NCI-H526 treated with DMSO at 0.1 percent for 48 hours (cell line): ENCODE results near the gene CSTPP1.
A peak's percentile ranks its signal among the peaks of the same experiment; 100 is the strongest.

Experiments
- DNase-seq: peaks from one replicate; lab custom pipeline; 2025; lab: John Stamatoyannopoulos, UW

Gene CSTPP1, protein sequence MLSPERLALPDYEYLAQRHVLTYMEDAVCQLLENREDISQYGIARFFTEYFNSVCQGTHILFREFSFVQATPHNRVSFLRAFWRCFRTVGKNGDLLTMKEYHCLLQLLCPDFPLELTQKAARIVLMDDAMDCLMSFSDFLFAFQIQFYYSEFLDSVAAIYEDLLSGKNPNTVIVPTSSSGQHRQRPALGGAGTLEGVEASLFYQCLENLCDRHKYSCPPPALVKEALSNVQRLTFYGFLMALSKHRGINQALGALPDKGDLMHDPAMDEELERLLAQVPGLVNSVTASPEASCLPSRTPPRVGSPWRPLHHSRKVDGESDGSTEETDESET

DNA sequence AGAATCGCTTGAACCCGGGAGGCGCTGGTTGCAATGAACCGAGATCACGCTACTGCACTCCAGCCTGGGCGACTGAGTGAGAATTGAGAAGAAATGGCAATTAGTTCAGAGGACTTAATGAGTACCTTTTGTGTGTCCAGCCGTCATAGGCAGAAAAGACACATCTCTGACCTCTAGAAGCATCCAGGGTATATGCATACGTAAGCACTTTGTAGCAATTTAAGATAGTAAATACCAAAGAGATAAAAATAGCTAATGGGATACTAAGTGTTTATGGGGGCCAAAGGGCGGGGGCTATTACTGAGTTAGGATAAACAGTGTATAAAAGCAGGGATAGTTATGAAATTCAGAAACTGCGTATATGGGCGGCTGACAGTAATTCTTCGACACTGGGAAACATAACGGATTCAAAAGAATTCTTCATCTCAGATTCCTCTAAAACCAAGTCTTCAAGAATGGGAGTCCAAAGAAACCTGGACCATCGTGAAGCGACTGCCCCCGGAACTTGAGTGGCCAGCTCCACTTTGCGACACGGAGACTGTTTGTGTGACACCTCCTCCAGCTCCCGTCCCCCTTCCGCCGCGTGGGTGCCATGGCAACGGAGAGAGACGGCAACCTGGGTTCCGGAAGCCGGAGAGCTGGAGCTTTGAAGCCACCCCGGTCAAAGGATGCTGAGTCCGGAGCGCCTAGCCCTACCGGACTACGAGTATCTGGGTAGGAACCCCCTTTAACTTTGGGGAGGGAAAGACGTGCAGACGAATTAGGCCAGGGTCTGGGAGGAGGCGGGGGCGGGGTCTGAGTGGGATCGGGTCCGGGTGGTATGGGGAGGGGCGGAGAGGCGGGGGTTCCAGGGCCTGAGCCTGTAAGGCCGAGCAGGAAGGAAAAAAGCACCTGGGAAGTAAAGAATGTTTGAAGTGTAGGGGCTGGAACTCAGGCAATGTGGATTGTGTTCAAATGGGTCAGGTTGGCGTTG is at the start of gene CSTPP1:
CSTPP1 (plus strand) TSS at position 624 of the 973 bp plus-strand sequence; CDS start at position 669, 45 bp downstream.
- DNase-seq, result peak; percentile 81

DNA sequence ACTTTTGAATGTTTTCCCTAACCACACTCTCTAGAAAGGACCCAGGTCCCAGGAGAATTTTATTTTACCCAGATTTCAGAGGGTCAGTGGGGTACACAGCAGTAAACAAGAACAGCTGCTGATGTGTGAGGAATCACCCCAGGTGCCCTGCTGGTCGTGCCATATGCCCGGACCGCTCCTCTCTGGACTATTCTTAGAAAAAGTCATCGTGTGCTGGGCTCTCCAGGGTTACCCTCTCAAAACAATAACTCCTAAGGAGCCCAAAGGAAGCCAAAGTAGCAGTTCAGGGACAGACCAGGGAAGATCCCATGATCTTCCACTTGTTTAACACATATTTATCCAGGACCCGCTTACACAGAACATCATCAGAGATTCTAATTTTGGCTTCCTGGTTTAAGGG is 47.9 kb upstream of the CSTPP1 start:
- no peak for DNase-seq

DNA sequence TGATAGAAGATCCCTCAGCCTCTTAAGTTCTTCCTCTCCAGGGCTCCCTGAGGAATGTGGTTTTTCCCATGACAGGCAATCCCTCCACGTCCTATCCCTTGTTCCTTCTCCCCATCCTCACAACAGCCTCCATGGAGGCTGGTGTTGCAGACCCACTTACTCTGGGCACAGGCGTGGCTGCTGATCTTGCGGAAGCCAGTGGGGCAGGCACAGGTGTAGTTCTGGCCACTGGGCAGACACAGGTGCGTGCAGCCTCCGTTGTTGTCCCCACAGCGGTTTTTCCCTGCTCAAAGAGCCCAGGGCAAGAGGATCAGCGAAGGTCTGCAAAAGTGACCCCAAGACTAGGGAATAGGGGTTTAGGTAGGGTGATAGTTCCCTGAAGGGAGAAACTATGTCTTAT is 47.3 kb upstream of the CSTPP1 start:
- DNase-seq, result no peak

DNA sequence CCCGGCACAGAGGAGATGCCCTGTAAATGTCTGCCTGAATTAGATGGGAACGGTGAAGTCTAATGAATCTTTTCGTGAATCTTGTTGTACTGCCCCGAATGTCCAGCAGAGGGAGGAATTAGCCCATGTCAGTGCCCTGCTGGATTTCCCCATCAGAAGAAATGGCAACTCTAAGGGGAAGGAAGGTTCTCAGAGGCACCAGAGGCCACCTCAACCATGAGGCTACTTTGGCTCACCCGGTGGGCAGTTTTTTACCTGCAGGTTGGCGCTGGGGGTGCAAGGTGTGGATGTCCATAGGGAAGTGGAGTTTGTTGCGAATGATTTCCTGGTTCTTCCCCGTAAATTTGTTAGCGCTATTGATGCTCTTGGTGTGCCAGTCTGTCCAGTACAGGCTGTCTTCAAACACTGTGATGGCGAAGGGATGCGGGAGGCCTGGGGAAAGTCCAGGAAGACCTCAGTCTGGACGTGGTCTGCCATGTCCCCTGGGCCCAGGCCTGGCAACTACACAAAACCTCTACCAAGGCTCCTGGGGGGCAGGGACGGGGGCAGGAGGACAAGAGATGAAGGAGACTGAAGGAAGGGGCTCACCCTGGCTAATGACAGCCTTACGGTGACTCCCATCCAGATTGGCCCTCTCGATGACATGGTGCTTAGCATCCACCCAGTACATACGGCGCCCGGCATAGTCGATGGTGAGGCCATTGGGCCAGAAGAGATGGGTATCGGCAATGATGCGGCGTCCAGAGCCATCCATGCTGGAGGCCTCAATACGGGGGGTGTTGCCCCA is 46.7 kb upstream of the CSTPP1 start:
- DNase-seq, result peak; percentile 59

DNA sequence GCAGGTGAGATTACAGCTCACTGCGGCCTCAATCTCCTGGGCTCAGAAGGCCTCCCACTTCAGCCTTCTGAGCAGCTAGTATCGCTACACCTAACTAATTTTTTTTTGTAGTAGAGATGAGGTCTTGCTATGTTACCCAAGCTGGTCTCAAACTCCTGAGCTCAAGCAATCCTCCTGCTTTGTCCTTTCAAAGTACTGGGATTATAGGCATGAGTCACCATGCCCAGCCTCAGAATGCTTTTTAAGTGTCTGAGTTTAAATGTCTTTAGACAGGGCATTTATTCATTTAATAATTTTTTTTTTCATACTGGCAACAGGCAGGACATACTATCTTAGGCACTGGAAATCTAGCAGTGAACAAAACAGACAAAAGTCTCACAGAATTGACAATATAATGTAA is 45.9 kb upstream of the CSTPP1 start:
- DNase-seq, result no peak

DNA sequence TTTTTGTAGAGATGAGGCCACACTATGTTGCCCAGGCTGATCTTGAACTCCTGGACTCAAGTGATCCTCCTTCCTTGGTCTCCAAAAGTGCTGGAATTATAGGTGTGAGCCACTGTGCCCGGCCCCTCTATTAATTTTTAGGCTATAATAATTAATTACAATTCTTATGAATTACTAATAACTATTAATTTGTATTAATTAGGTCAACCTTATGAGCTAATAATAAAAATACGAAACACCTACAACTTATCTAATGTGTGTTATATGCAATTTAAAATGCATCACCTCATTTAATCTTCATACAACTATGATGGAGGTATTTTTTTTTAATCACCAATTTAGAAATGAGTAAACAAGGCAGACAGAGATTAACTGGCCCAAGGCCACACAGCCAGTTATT is 44.5 kb upstream of the CSTPP1 start:
- DNase-seq, result no peak

DNA sequence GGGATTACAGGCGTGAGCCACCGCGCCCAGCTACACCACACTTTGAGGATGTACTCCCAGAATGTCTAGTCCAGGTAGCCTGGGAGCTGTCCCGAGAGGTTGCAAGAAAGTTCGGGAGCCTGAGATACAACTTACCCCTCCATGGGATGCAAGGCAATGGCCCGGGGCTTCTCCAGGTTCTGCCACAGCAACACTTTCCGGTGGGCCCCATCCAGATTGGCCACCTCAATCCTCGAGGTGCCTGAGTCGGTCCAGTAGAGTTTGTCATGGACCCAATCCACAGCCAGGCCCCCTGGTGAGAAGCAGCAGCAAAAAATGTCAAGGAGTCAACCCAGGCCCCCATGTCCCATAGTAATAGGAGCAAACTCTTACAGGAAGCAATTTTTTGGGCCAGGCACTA is 43.7 kb upstream of the CSTPP1 start:
- no peak for DNase-seq

DNA sequence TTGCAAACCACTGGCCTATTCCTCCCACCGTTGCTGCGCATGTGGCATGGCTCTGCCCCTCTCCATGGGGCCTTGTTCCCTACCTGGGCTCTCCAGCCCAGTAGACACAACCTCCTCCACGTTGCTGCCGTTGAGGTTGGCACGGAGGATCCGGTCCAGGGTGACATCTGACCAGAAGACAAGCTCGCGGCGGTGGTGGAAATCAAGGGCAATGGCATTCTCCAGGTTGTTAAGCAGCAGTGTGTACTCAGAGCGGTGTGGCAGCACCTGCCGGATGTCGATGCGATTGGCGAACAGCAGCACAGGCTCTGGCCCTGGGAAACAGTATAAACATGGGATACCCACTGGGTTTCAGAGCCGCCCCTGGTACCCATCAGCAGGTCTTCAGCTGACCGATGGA is 42.1 kb upstream of the CSTPP1 start:
- DNase-seq, result no peak

DNA sequence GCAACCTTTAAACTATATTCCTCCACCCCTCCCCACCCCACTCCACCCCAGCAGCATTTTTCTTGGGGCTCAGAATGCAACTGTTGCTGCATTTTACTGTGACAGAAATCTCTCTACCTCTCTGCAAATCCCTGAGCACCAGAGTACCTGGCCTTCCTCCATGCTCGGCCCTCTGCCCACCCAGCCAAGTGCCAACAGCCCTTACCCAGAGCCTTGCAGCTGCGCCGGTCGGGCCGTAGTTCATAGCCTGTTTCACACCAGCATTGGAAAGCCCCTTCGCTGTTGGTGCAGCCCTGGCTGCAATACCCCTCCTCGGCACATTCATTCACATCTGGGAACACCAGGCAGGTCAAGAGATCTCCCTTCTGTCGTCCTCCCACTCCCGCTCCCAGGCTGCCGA is 41.6 kb upstream of the CSTPP1 start:
- no peak for DNase-seq

DNA sequence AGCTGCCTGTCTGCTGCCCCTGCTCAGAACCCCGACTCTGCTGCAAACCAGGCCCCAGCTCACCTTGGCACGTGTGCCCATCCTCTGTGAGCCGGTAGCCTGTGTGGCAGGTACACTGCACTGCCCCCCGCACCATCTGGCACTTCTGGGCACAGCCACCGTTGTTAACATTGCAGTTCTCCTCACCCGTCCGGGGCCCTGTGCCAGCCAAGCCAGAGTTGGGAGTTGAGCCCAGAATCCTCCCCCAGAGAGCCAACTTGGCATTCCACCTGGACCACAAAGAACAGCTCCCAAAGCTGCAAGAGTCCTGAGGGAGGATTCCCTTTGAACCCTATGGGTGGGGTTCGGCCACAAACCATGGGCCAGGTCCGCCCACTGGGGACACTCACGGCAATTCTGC is 40.7 kb upstream of the CSTPP1 start:
- no peak for DNase-seq

DNA sequence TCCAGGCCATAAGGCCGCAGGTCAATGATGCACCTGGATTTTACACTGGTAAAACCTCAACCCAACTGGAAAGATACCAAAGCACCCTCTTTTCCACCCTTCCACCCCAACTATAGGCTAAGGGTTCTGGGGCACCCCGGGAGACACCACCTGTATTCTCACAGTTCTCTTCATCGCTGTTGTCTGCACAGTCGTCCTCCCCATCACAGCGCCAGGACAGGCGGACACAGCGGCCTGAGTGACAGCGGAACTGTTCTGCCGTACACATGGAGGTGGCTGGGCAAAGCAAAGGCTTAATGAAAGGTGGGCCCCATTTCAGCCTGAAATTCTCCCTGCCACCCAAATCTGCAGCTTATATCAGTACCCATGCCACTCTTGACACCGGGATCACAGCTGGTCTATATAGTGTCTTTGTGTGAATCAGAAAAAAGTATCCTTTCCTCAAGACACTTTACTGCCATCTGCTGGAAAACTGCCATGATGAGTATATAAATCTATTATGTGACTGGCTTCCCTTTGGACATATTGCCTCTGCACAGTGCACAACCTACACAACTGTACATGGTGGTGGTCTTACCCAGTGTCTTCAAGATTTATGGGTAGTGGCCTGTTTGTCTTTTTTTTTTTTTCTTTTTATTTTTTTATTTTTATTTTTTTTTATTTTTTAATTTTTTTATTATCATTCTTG is 39.7 kb upstream of the CSTPP1 start:
- DNase-seq, result peak; percentile 41

DNA sequence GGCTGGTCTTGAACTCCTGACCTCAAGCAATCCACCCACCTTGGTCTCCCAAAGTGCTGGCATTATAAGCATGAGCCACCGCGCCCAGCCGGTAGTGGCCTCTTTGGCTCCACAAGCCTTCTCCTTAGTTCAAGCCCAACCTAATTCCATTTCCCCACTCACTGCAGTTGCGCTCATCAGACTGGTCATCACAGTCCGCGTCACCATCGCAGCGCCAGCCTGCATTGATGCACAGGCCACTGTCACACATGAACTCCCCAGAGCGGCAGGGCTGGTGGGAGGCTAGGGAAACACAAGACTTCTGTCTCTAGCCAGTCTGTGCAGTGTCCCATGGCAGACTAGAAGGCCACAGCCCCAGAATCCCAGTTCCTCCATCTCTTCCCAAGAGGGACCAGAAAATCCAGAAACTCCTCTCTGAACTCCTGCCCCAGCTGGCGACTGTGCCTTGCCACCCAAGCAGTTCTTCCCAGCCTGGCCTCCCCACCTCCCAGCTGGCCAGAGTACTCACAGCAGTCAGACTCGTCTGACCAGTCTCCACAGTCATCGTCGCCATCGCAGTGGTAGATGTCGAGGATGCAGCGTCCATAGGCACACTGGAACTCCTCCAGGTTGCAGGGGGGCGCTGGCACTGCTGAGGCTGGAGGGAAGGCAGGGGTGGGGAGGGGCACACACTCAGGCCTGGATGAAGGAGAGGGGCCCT is 38.0 kb upstream of the CSTPP1 start:
- DNase-seq, result no peak

DNA sequence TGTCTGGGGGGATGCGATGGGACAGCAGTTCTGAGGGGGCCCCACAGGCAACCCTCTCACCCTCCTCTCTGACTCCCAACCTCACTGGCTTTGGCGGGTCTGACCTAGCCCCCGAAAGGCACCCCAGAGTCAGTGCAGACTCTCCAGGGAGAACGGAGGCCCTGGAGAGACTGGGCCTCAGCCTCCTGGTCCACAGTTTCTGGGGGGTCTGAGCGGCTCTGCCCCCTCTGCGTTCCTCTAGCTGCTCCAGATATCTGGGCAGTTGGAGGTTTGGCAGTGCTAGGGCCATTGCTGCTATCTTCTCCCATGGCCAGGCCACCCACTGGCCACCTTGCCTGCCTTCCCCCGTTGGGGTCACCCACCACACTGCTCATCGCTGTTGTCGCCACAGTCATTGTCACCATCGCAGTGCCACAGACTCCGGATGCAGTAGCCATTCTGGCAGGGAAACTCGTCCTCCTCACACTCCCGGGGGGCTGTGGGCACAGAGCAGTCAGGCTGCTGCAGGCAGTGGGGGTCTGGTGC is 37.0 kb upstream of the CSTPP1 start:
- no peak for DNase-seq

DNA sequence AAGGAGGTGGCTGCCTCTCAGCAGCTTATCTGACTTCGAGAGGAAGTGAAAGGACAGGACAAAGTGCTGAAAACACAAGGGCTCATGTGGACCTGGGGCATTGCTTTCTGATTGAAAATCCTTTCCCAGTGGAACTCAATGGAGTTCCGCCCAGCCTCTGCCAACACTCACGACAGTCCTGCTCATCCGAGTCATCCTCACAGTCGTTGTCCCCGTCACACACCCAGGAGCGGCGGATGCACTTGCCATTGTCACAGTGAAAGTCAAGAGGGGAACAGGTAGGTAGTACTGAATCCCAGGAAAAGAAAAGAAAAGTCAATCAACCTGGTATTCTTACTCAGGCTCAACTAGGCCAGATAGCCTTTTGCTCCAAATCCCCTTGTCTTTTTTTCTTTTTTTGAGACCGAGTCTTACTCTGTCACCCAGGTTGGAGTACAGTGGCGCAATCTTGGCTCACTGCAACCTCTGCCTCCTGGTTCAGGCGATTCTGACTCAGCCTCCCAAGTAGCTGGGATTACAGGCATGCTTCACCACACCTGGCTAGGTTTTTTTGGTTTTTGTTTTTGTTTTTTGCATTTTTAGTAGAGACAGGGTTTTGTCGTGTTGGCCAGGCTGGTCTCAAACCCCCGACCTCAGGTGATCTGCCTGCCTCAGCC is 36.3 kb upstream of the CSTPP1 start:
- no peak for DNase-seq

DNA sequence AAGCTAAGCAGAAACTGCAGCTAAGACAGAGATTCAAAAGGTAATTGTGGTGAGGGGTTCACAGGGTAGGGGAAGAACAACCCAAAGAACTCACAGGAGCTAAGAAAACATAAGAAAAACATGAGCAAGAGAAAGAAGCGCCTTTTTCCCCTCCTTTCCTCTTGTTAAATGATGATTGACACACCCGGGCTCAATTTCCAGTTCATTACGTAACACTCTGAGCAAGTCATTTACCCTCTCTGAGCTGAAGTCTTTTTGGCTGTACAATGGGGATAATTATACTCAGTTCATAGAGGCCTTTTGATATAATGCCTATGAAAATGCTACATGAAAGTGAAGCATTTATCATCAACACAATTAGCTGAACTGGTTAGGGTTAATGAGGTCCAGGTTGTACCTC is 35.4 kb upstream of the CSTPP1 start:
- no peak for DNase-seq

DNA sequence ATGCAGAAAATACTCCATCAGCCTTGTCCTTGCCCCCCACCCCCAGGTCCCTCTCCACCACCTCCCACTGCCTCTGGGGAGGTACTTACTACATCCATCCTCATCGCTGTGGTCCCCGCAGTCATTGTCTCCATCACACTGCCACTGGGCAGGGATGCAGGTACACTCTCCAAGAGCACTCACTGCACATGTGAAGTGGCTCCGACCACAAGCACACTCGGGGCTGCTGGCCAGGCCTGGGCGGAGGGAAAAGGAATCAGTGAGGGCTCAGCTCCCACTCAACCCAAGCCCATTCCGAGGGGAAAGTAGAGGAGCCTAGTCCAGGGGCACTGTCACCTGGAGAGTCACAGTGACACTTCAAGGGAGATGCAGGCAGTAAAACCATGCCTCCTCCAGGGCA is 33.9 kb upstream of the CSTPP1 start:
- no peak for DNase-seq

DNA sequence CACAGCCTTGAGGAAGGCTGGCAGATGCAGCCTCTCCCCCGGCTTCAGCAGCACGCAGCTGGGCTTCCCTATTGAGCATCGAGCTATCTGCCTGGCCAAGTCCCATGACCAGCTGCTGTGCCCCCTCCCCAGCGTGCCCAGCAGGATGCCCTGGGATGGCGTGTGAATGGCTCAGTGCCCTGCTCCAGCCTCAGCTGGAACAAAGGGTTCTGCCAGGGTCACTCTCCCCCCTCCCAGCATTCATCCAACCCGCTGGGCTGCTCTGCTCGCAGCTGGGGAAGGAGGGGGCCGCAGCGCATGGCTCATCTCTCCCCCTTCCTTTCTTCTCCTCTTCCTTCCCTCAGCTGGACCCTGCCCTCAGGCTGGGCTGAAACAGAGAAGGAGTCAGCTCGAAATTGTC is 32.7 kb upstream of the CSTPP1 start:
- no peak for DNase-seq

DNA sequence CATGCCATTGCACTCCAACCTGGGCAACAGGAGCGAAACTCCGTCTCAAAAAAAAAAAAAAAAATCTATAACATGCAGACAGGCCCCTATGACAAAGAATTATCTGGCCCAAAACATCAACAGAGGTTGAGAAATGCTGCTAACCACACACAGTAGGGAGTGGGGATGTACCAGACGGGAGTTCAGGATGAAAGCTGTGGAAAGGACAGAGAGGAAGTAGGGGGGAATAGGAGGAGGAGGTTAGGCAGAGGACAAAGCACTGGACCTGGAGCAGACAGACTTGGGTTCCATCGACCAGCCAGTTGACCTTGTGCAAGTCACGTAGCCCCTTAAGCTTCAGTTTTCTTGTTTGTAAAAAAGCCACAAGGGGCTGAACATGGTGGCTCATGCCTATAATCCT is 30.8 kb upstream of the CSTPP1 start:
- DNase-seq, result no peak

DNA sequence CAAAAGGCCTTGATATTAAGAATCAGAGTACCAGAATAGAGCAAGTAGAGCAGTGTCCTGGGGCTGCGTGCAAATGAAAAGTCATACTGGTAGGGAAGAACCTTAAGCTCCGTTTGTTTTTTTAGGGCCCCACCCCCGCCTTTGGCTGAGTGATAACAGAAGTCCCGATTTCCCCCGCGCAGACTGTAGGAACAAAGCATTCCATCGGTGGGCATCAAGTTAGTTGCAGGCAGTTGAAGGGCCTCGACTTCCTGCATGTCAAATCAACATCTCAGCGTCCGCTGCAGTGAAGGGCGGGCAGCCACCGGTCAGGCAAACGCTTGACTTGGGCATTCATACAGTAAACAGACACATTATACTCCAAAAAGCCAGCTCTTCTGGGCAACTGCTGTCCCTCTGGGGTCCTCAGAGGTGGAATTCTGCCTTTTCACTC is 29.9 kb upstream of the CSTPP1 start:
- no peak for DNase-seq

DNA sequence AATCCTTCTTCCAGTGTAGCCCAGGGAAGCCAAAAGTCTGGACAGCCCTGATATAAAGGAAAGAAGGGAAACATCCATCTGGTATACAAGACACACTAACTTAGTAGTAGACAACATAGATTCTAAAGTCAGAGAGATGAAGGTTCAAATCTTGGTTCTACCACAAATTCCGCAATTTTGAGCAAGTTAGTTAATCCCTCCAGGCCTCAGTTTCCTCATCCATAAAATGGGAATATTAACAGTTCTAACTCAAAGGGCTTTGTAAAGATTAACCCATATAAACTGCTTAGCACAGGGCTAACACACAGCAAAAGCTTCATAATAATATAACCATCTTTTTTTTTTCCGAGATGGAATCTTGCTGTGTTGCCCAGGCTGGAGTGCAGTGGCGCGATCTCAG is 29.0 kb upstream of the CSTPP1 start:
- DNase-seq, result no peak
